Epithelial cell of esophagus (primary cell): ENCODE results near the gene SND1.

Source experiments
- DNase-seq: peaks from one replicate; pipeline ENCODE4 v3.0.0; 2010; ENCODE audit warnings: low read depth
- H3K4me3 ChIP-seq: 2 replicates; pipeline ENCODE4 v1.5.1; 2011; ENCODE audit warnings: mild to moderate bottlenecking, low read length, control low read depth
- TF ChIP-seq, protein P1 (sequence below): IDR thresholded peaks from 2 replicates; pipeline ENCODE4 v1.5.1; 2011; ENCODE audit warnings: low read depth, mild to moderate bottlenecking, low read length, control low read depth, inconsistent platforms; ENCODE audit not compliant: insufficient read depth; ENCODE audit errors: missing control alignments

SND1 gene

DNA sequence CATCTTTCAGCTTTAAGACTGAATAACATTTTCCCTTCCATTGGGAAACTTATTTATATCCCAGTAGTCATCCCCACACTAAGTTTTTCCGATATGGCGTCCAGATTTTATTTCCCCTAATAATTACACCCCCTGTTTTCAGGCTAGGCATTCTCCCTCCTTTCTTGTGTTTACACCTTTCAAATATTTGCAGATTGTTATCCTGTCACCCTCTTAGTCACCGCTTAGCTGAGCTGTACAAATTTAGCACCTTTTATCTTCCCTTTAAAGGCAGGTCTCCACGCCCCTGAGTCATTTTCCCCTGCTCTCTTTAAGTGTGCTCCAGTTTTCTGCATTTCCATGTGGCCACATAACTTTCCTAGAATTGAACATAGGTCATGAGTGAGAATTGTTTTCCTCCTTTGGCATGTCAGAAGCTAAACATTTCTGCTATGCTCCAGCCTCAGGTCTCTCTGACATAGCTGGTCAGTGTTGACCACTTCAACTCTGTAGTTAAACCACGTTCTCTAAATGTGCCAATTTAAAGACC lies 331.9 kb downstream of the SND1 start:
- TF ChIP-seq, protein P1, sequence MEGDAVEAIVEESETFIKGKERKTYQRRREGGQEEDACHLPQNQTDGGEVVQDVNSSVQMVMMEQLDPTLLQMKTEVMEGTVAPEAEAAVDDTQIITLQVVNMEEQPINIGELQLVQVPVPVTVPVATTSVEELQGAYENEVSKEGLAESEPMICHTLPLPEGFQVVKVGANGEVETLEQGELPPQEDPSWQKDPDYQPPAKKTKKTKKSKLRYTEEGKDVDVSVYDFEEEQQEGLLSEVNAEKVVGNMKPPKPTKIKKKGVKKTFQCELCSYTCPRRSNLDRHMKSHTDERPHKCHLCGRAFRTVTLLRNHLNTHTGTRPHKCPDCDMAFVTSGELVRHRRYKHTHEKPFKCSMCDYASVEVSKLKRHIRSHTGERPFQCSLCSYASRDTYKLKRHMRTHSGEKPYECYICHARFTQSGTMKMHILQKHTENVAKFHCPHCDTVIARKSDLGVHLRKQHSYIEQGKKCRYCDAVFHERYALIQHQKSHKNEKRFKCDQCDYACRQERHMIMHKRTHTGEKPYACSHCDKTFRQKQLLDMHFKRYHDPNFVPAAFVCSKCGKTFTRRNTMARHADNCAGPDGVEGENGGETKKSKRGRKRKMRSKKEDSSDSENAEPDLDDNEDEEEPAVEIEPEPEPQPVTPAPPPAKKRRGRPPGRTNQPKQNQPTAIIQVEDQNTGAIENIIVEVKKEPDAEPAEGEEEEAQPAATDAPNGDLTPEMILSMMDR: no peak
- peak; percentile 58 for DNase-seq
- no peak overlapping the region for H3K4me3 ChIP-seq

DNA sequence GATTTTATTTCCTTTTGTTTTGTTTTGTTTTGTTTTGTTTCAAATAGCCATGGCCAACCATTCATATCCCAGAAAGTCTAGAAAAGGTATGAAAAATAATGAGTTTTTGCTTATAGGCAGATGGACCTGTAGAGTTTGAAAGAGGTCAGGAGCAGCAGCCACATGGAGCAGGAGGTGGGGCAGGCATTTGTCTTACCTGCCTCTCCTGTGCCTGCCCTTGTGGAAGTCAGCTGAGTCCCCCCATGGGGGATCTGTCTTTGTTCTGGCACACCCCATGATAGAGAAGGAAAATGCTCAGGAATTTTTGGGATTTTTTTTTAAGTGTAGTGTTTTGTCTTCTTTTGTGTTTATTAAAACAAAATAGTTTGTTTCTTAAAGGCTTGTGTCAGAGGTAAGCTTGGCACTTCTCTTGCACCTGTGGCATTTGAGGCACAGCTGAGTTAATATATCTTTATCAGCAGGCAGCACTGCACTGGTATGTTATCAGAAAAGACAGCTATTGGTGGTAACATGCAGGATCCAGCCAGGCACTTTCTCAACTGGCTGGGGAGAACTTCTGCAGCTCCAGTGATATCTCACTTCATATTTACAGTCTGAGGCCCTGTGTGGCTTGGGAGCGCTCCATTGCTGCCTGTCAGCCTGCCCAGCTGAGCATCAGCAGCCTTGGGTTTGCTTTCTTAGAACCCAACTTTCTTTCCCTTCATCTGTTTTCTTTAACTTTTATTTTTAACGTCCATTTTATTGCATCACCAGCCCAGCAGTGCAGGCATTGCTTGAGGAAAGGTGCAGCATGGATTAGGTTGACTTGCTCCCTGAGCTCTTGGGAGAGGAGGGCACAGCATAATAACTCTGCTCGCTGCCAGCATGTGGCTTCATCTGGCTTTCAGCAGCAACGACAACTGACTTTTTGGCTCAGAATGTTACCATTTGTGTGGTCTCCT lies 334.9 kb downstream of the SND1 start:
- H3K4me3 ChIP-seq: no peak overlapping the region
- DNase-seq: no peak
- TF ChIP-seq, protein P1: no peak

DNA sequence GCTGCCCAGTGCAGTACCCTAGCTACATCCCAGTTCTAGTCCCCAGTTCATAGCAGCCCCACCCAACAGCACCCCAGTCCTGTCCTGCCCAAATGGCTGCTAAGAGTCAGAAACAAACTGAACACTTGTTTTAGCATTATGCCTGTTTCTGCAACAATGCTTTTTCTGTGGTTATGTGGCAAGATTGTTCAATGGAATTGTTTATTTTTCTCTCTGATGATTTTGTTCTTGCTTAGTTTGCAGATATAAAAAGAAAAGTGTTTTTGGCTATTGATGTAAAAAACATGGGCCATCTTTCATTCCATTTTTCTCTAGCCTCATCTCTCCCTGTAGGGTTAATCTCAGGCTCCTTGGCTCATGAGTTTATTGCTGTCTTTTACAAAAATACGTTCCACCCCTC lies 336.8 kb downstream of the SND1 start:
- H3K4me3 ChIP-seq: no peak overlapping the region
- TF ChIP-seq, protein P1: no peak
- no peak for DNase-seq

DNA sequence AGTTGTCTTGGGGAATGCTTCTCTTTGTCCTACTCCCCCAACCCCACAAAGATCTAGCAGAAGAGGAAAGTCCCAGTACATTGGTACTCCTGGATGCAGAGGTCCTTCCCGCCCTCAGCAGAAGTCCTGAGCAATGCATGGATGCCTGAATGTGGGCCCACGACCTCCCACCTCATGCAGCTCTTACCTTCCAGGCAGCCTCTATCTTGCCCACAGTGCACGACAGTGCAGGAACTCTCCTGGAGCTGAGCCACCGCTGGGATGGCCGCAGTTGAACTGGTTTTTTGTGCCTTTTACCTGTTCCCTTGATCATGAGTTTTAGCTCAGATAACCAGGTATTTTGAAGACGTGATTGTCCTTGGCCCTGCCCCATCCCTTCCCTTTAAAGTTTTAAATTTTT lies 341.3 kb downstream of the SND1 start:
- H3K4me3 ChIP-seq: no peak overlapping the region
- no peak for DNase-seq
- TF ChIP-seq, protein P1: no peak

DNA sequence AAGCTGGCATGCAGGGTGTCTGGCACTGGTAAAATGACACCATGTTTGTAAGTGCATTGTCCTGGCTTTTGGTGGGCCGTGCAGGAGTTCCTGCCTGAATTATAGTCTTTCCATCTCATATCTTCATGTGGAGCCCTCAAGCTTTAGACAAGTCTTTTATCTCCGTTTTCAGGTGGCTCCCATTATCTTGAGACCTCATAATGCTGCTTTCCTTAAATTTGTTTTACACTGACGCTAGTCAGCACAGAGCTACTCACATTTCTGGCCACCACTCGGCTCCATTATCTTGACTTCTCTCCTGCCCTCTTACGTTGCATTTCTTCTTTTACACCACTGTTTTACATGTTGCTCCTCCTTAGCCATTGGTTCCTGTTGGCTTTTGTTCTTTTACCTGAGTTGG lies 342.0 kb downstream of the SND1 start:
- no peak overlapping the region for H3K4me3 ChIP-seq
- no peak for DNase-seq
- TF ChIP-seq, protein P1: no peak

DNA sequence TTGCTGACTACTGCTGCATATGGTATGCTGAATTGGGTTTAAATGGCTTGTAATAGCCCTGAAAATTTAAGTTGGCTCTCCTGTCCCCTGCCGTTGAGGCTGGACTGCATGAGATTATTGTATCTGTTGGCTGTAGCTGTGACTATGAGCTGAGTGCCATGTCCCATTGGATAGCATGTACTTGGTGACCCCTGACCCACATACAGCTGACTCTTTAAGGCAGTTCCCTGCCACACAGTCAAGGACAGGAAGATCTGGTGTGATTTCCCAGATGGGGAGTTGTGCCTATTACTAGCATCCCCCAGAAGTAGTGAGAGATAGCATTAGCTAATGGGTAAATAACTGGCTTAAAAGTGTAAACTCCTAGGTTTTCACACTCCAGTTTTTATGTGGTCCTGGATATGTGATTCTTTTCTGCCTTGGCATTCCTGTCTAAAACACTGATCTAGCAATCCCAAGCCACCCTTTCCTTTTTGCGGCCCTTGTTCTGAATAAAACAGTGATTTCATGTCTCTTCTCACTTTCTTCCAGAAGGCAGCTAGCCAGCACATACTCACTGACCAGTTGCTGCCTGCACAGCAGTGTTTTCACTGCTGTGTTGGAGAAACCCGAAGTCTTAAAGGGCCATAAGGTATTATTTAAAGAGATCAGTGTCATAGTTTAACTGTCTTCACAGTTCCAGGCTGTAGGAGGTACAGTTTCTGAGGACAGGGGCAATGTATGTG lies 343.3 kb downstream of the SND1 start:
- DNase-seq: no peak
- TF ChIP-seq, protein P1: no peak
- H3K4me3 ChIP-seq: no peak overlapping the region
